DMS 273 (cell line): ENCODE data around the gene TAAR2.
"Not testable (repeated sequence)": the region's sequence is repeated elsewhere in the genome, so short reads cannot be mapped to it uniquely, and the experiment has no call there.

Source experiments
- DNase-seq: peaks from one replicate; lab custom pipeline; 2025; ENCODE audit not compliant: unreplicated experiment; lab: John Stamatoyannopoulos, UW

The TAAR2 gene

GRCh38 chr6:132624175-132624574 lies at the start of gene TAAR2:
TSS of gene TAAR2 (minus strand) at chr6:132624275. CDS start at chr6:132624275, 0 bp downstream.
- no peak for DNase-seq

- DNase-seq, result no peak
These were observed 49.5 kb upstream of the TAAR2 start for GRCh38 chr6:132673376-132674094.

- no peak for DNase-seq
These were observed 47.2 kb upstream of the TAAR2 start for GRCh38 chr6:132671295-132671694.

- peak; percentile 59 for DNase-seq
These were observed 45.7 kb upstream of the TAAR2 start for GRCh38 chr6:132669690-132670291.

GRCh38 chr6:132666118-132666517 lies 42.0 kb upstream of the TAAR2 start:
- DNase-seq, result no peak

- DNase-seq, result no peak
These were observed 40.4 kb upstream of the TAAR2 start for GRCh38 chr6:132664309-132665034.

GRCh38 chr6:132663661-132664060 lies 39.6 kb upstream of the TAAR2 start:
- no peak for DNase-seq

GRCh38 chr6:132661906-132662305 lies 37.8 kb upstream of the TAAR2 start:
- DNase-seq, result no peak

GRCh38 chr6:132659082-132659481 lies 35.0 kb upstream of the TAAR2 start, which contains the start of gene TAAR1:
TSS of gene TAAR1 (minus strand) at chr6:132659182. CDS start at chr6:132646003, 13,179 bp downstream.
- DNase-seq, result no peak

GRCh38 chr6:132651062-132651461 lies 27.0 kb upstream of the TAAR2 start:
- no peak for DNase-seq

GRCh38 chr6:132650429-132650828 lies 26.4 kb upstream of the TAAR2 start:
- no peak for DNase-seq

GRCh38 chr6:132648828-132649227 lies 24.8 kb upstream of the TAAR2 start:
- DNase-seq, result no peak

- DNase-seq, result no peak
These were observed 24.3 kb upstream of the TAAR2 start for GRCh38 chr6:132648356-132648755.

GRCh38 chr6:132643547-132643946 lies 19.5 kb upstream of the TAAR2 start:
- DNase-seq, result no peak

- not testable (repeated sequence) for DNase-seq
These were observed 13.1 kb upstream of the TAAR2 start for GRCh38 chr6:132637135-132637534.

- DNase-seq, result not testable (repeated sequence)
These were observed 11.8 kb upstream of the TAAR2 start for GRCh38 chr6:132635906-132636305.

- DNase-seq, result not testable (repeated sequence)
These were observed 11.2 kb upstream of the TAAR2 start for GRCh38 chr6:132635288-132635687.

- DNase-seq, result no peak
These were observed 10.7 kb upstream of the TAAR2 start for GRCh38 chr6:132634796-132635195.

GRCh38 chr6:132633362-132633761 lies 9.3 kb upstream of the TAAR2 start:
- no peak for DNase-seq

- DNase-seq, result no peak
These were observed 799 bp downstream of the TAAR2 start for GRCh38 chr6:132623106-132623845.

GRCh38 chr6:132616677-132617076 lies 7.4 kb downstream of the TAAR2 start:
- DNase-seq, result no peak
